T-cell (primary cell): Measurements from ENCODE around the gene FAM53B. TPM values are rescaled to one million over a fixed set of nuclear protein-coding genes. Genes with fewer than 3 reads are reported as not detected.
A peak's percentile ranks its signal among the peaks of the same experiment; 100 is the strongest.
"Not testable (repeated sequence)": the region's sequence is repeated elsewhere in the genome, so short reads cannot be mapped to it uniquely, and the experiment has no call there.

Experiments
- ATAC-seq, 4 experiments: fragments of 200-7000 bp in 3 of 4; fragments of 150-1000 bp in 1 of 4; cut with Tn5 transposase; replicated peaks in 1 of 4; 1 replicate in 3 of 4; 2 replicates in 1 of 4; pipeline ENCODE4 v1.10.0; 2021; ENCODE audit warnings: moderate library complexity in 3 of 4, mild to moderate bottlenecking in 2 of 4, moderate number of reproducible peaks in 1 of 4
- CTCF ChIA-PET, 2 donors: fragments of 300-600 bp; sonication (Branson Sonifier 250); formaldehyde crosslinking; loops; one replicate each; lab custom pipeline; 2022; ENCODE audit warnings: antibody characterized with exemption in 2 of 2; lab: Charles Lee
- POLR2A ChIA-PET, 2 donors: fragments of 300-600 bp; sonication (Branson Sonifier 250); formaldehyde crosslinking; loops; one replicate each; lab custom pipeline; 2022; ENCODE audit warnings: antibody characterized with exemption in 2 of 2; lab: Charles Lee
- DNase-seq, 35 experiments: peaks; one replicate each; pipeline versions ENCODE4 v3.0.0 to v3.0.0-alpha.2; 2013 to 2023
- H3K27ac ChIP-seq: one replicate; pipeline ENCODE4 v1.5.1; 2013; ENCODE audit warnings: low read length
- H3K27me3 ChIP-seq, 2 experiments: replicated peaks in 1 of 2; 1 replicate in 1 of 2; 2 replicates in 1 of 2; pipeline versions ENCODE4 v1.6.1 to v1.7.0; 2013; ENCODE audit warnings: low read length in 1 of 2, mixed read lengths in 1 of 2; ENCODE audit not compliant: control insufficient read depth in 2 of 2, insufficient read depth in 2 of 2; ENCODE audit errors: extremely low read depth in 1 of 2
- H3K36me3 ChIP-seq, 2 donors: 1 replicate in 1 of 2; 2 replicates in 1 of 2; pipeline versions ENCODE4 v1.6.1 to v1.7.0; 2013; ENCODE audit warnings: low read length in 1 of 2; ENCODE audit not compliant: control insufficient read depth in 2 of 2, insufficient read depth in 1 of 2; ENCODE audit errors: extremely low read depth in 1 of 2
- H3K4me1 ChIP-seq, 2 experiments: 1 replicate in 1 of 2; 2 replicates in 1 of 2; pipeline versions ENCODE4 v1.6.1 to v1.7.0; 2013; ENCODE audit warnings: low read length in 2 of 2, mixed read lengths in 1 of 2; ENCODE audit not compliant: insufficient read depth in 2 of 2, control insufficient read depth in 1 of 2; ENCODE audit errors: extremely low read depth in 1 of 2
- H3K4me3 ChIP-seq, 2 donors: 1 replicate in 1 of 2; 2 replicates in 1 of 2; pipeline versions ENCODE4 v1.5.1 to v1.7.0; 2013; ENCODE audit warnings: mild to moderate bottlenecking in 2 of 2, low read length in 1 of 2, moderate library complexity in 1 of 2; ENCODE audit not compliant: control insufficient read depth in 1 of 2; ENCODE audit errors: extremely low read depth in 1 of 2
- H3K9me3 ChIP-seq: 2 replicates; pipeline ENCODE4 v1.7.0; 2013
- H3K27ac Mint-ChIP-seq, 2 donors: one replicate each; pipeline ENCODE4 v1.8.0; 2020 to 2021; ENCODE audit warnings: mild to moderate bottlenecking in 2 of 2, mixed read lengths in 2 of 2
- H3K27me3 Mint-ChIP-seq, 2 donors: one replicate each; pipeline ENCODE4 v1.8.0; 2021 to 2022; ENCODE audit warnings: mixed read lengths in 2 of 2
- H3K36me3 Mint-ChIP-seq: one replicate; pipeline ENCODE4 v1.8.0; 2021; ENCODE audit warnings: mixed read lengths
- H3K4me1 Mint-ChIP-seq, 3 donors: one replicate each; pipeline ENCODE4 v1.8.0; 2020 to 2022; ENCODE audit warnings: mixed read lengths in 3 of 3, mild to moderate bottlenecking in 1 of 3
- H3K4me3 Mint-ChIP-seq, 3 donors: one replicate each; pipeline ENCODE4 v1.8.0; 2020 to 2022; ENCODE audit warnings: mild to moderate bottlenecking in 3 of 3, mixed read lengths in 3 of 3, moderate library complexity in 3 of 3
- H3K9me3 Mint-ChIP-seq, 3 donors: one replicate each; pipeline ENCODE4 v1.8.0; 2020 to 2022; ENCODE audit warnings: mixed read lengths in 3 of 3
- WGBS: methylation state at CpG from one replicate; pipeline ENCODE4 v1.1.5; 2013; ENCODE audit warnings: missing lambda C conversion rate; ENCODE audit not compliant: insufficient coverage; 5-methylcytosine and 5-hydroxymethylcytosine counted together
- total RNA-seq, 35 experiments: library from RNA in 6 of 35; stranded (reverse) in 6 of 35; fragments of 120-200 nt in 1 of 35; gene quantifications; one replicate each; pipeline versions ENCODE4 v1.2.1 to v1.2.4 and lab custom pipeline; 2013 to 2026

FAM53B gene
- total RNA-seq, 5 donors from 2014 or later (not counting 1 experiment from before 2014, with no cell fraction given) = 39.3 to 86.5 (median 52.3) TPM

DNA sequence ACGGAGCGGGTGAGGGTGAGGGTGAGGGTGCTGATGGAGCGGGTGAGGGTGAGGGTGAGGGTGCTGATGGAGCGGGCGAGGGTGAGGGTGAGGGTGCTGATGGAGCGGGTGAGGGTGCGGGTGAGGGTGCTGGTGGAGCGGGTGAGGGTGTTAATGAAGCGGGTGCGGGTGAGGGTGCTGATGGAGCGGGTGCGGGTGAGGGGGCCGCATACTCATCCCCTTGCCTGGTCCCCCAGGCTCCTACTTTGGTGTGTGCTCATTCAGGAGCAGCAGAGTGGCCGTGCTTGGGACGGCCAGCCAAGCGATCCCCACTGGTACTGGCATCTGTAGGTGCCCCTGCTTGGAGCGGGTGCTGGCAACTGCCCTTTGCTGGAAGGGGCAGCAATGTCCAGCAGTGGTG, 133.3 kb downstream of the FAM53B start:
- Histone ChIP-seq H3K4me3 (peak overlapping the region in 1 of 2 donors; percentile 2), H3K27ac (peak overlapping the region; percentile 88), H3K4me1 (peaks cover 9 to 60% of the 10 kb centered on the region in 2 experiments)
- H3K36me3 ChIP-seq, DNase-seq, H3K27me3 ChIP-seq, H3K27me3 Mint-ChIP-seq, POLR2A ChIA-PET, H3K36me3 Mint-ChIP-seq, ATAC-seq, H3K9me3 ChIP-seq, CTCF ChIA-PET, H3K9me3 Mint-ChIP-seq: not testable (repeated sequence)
- Mint-ChIP-seq H3K4me3 (peak overlapping the region in 1 of 3 donors; percentile 60), H3K27ac (peak overlapping the region; percentile 93 to 94), H3K4me1 (peaks cover 20 to 38% (median 28%) of the 10 kb centered on the region in 3 donors)
- WGBS = 96% methylated on average over 8 of the region's 17 CpGs

DNA sequence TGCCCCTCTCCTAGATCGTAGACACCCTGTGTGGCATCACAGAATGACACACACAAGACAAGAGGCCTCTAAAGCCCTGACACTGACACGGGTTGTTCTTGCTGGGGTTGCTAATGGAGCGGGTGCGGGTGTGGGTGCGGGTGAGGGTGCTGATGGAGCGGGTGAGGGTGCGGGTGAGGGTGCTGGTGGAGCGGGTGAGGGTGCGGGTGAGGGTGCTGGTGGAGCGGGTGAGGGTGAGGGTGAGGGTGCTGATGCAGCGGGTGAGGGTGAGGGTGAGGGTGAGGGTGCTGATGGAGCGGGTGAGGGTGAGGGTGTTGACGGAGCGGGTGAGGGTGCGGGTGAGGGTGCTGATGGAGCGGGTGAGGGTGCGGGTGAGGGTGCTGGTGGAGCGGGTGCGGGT, 134.0 kb downstream of the FAM53B start:
- peaks cover 9 to 53% of the 10 kb centered on the region in 2 experiments for H3K4me1 ChIP-seq
- H3K9me3 ChIP-seq, DNase-seq, POLR2A ChIA-PET, H3K36me3 ChIP-seq, H3K27me3 ChIP-seq, H3K36me3 Mint-ChIP-seq, H3K4me3 ChIP-seq, CTCF ChIA-PET, ATAC-seq, H3K27me3 Mint-ChIP-seq, H3K9me3 Mint-ChIP-seq, H3K27ac ChIP-seq, H3K4me3 Mint-ChIP-seq: not testable (repeated sequence)
- Mint-ChIP-seq H3K4me1 (peaks cover 20 to 41% (median 28%) of the 10 kb centered on the region in 3 donors), H3K27ac (peak overlapping the region in 1 of 2 donors; percentile 28)
- over 99% methylated on average over 10 of the region's 19 CpGs for WGBS

- POLR2A ChIA-PET = no interaction called here
- H3K4me3 Mint-ChIP-seq = no peak overlapping the region
- DNase-seq (no peak), ATAC-seq (no peak)
- H3K27ac Mint-ChIP-seq = peak overlapping the region in 1 of 2 donors; percentile 28
- H3K36me3 Mint-ChIP-seq = no peaks in the 10 kb centered on the region
- 96% methylated on average over 8 of the region's 11 CpGs for WGBS
- Histone ChIP-seq H3K27ac (no peak overlapping the region), H3K4me1 (peaks cover 9 to 49% of the 10 kb centered on the region in 2 experiments), H3K27me3 (no peaks in the 10 kb centered on the region), H3K36me3 (no peaks in the 10 kb centered on the region), H3K9me3 (no peaks in the 10 kb centered on the region), H3K4me3 (no peak overlapping the region)
- CTCF ChIA-PET = no interaction called here
- H3K4me1 Mint-ChIP-seq = peaks cover 20 to 37% (median 28%) of the 10 kb centered on the region in 3 donors
- H3K27me3 Mint-ChIP-seq = no peaks in the 10 kb centered on the region
- no peaks in the 10 kb centered on the region for H3K9me3 Mint-ChIP-seq
Observed at GRCh38 chr10:124609698-124610097, 134.5 kb downstream of the FAM53B start.

DNA sequence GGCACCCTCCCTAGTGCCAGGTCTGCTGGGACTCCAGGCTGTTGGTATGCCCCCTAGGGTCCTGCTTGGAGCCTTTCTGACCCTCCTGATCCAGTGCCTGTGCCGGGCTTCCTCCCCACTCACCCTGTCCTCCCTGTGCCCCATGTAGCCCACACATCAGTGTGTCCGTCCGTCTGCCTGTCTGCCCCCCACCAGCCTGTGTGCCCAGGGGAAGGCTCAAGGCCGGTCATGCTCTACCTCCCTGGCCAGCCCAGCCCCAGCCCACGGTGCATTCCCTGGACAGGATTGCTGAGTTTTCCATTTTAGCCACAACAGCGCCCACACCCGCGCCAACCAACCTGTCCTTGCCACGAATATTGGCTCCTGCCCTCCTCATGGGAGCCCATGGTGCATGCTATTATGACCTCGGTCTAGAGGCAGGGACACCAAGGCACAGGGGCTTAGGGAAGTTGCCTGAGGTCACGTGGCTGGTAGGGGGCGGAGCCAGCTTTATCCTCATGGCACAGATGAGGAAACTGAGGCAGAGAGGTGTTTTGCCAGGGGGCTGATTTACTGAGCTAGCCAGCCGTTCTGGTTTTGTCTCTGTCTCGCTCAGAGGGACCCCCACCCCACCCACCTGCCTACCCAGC, 136.0 kb downstream of the FAM53B start:
- no peak overlapping the region for H3K27ac ChIP-seq

DNA sequence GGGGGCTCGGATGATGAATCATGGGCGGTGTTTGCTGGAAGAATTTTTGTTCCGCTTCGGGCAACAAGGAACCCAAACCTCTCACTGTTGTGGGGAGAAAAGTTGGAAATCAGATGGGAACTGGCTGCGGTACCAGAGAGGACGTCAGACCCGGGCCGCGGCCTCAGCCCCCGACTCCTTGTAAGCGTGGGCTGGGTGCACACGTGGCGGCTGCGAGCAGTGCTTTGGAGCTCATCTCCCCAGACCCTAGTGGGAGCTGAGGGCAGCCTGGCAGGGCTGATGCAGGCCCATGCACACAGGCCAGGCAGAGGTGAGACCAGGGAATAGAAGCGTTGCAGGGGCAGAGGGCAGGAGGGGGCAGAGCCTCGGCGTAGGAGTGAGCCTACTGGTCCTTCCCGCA, 136.5 kb downstream of the FAM53B start:
- ATAC-seq (no peak), DNase-seq (no peak)
- Mint-ChIP-seq H3K36me3 (no peaks in the 10 kb centered on the region), H3K27me3 (no peaks in the 10 kb centered on the region), H3K9me3 (no peaks in the 10 kb centered on the region), H3K27ac (no peak overlapping the region), H3K4me3 (no peak overlapping the region), H3K4me1 (peaks cover 18 to 28% (median 20%) of the 10 kb centered on the region in 3 donors)
- H3K9me3 ChIP-seq = no peaks in the 10 kb centered on the region
- H3K4me3 ChIP-seq = no peak overlapping the region
- CTCF ChIA-PET = no interaction called here
- POLR2A ChIA-PET = interaction anchor here in 1 of 2 donors (0.8 kb wide), 1 partner anchor 58 kb away, joined by 3 read pairs; no protein-coding TSS in a partner anchor
- no peaks in the 10 kb centered on the region for H3K36me3 ChIP-seq
- H3K4me1 ChIP-seq = peaks cover 9 to 29% of the 10 kb centered on the region in 2 experiments
- H3K27ac ChIP-seq = no peak overlapping the region
- H3K27me3 ChIP-seq = no peaks in the 10 kb centered on the region
- 96% methylated on average over 14 of the region's 18 CpGs for WGBS

More for the DNA sequence above, 136.0 kb downstream of the FAM53B start:
- Mint-ChIP-seq H3K27me3 (no peaks in the 10 kb centered on the region), H3K27ac (no peak overlapping the region), H3K4me1 (peaks cover 20 to 30% (median 22%) of the 10 kb centered on the region in 3 donors), H3K4me3 (no peak overlapping the region), H3K9me3 (no peaks in the 10 kb centered on the region), H3K36me3 (no peaks in the 10 kb centered on the region)
- Histone ChIP-seq H3K4me1 (peaks cover 9 to 34% of the 10 kb centered on the region in 2 experiments), H3K9me3 (no peaks in the 10 kb centered on the region), H3K36me3 (no peaks in the 10 kb centered on the region), H3K27me3 (no peaks in the 10 kb centered on the region), H3K4me3 (no peak overlapping the region)
- 97% methylated on average over 11 of the region's 14 CpGs for WGBS
- no peak for DNase-seq
- no peak for ATAC-seq
- ChIA-PET CTCF (no interaction called here), POLR2A (interaction anchor here in 1 of 2 donors (0.8 kb wide), 1 partner anchor 58 kb away, joined by 3 read pairs; no protein-coding TSS in a partner anchor)

DNA sequence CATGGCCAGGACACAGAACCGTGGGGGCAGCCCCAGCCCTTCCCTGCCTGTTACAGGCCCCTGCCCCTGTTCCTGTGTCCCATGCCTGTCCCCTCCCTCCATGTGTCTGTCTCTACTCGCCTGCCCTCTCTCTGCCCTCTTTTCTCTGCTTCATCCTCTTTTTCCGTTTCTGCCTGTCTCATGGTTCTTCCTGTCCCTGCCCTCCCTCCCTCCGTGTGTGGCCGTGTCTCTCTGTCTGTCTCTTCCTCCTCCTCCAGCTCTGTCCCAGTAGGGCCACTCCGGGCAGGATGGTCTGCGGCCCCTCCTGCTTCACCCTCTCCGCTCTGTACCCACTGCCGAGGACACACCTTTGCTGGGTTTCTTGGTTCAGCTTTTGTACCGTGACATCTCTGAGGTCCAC, 137.4 kb downstream of the FAM53B start:
- Histone ChIP-seq H3K9me3 (no peaks in the 10 kb centered on the region), H3K4me3 (no peak overlapping the region), H3K27me3 (no peaks in the 10 kb centered on the region), H3K27ac (no peak overlapping the region), H3K4me1 (peaks cover 9 to 20% of the 10 kb centered on the region in 2 experiments), H3K36me3 (no peaks in the 10 kb centered on the region)
- Mint-ChIP-seq H3K4me3 (no peak overlapping the region), H3K4me1 (peaks cover 9 to 21% (median 12%) of the 10 kb centered on the region in 3 donors), H3K36me3 (no peaks in the 10 kb centered on the region), H3K27ac (no peak overlapping the region), H3K27me3 (no peaks in the 10 kb centered on the region), H3K9me3 (no peaks in the 10 kb centered on the region)
- CTCF ChIA-PET = no interaction called here
- DNase-seq (no peak), ATAC-seq (no peak)
- WGBS = 31% methylated on average over 10 of the region's 10 CpGs
- POLR2A ChIA-PET = no interaction called here
